Muscle layer of colon (tissue), 2 donors: Measurements from ENCODE around the gene MOB1B.
"Not testable (repeated sequence)": the region's sequence is repeated elsewhere in the genome, so short reads cannot be mapped to it uniquely, and the experiment has no call there.

ENCODE experiments used
- H3K27ac ChIP-seq: one replicate; pipeline ENCODE4 v1.7.0; 2013; ENCODE audit warnings: low read depth, mild to moderate bottlenecking, low read length, moderate library complexity
- H3K27me3 ChIP-seq, 2 donors: one replicate each; pipeline ENCODE4 v1.7.0; 2013; ENCODE audit warnings: low read length in 2 of 2, mild to moderate bottlenecking in 2 of 2; ENCODE audit not compliant: insufficient read depth in 2 of 2, control insufficient read depth in 1 of 2
- H3K36me3 ChIP-seq: one replicate; pipeline ENCODE4 v1.7.0; 2013; ENCODE audit warnings: mild to moderate bottlenecking, low read length; ENCODE audit not compliant: insufficient read depth
- H3K4me1 ChIP-seq: one replicate; pipeline ENCODE4 v1.7.0; 2013; ENCODE audit warnings: mild to moderate bottlenecking, low read length; ENCODE audit not compliant: insufficient read depth
- H3K4me3 ChIP-seq, 2 donors: one replicate each; pipeline ENCODE4 v1.7.0; 2013; ENCODE audit warnings: low read length in 2 of 2, low read depth in 1 of 2, mild to moderate bottlenecking in 1 of 2, moderate library complexity in 1 of 2
- H3K9ac ChIP-seq: one replicate; pipeline ENCODE4 v1.7.0; 2013; ENCODE audit warnings: low read length
- H3K9me3 ChIP-seq: one replicate; pipeline ENCODE4 v1.7.0; 2013; ENCODE audit warnings: mild to moderate bottlenecking, low read length
- donor health status: abdominal sarcoma.
- donor health status: Adenocarcinoma of cecum.

Gene MOB1B

GRCh38 chr4:70996018-70996360, 93.8 kb downstream of the MOB1B start:
- H3K36me3 ChIP-seq, result no peaks in the 10 kb centered on the region
- H3K9me3 ChIP-seq, result no peaks in the 10 kb centered on the region
- no peak overlapping the region for H3K9ac ChIP-seq
- peaks cover 10% of the 10 kb centered on the region for H3K4me1 ChIP-seq
- H3K27me3 ChIP-seq, result no peaks in the 10 kb centered on the region
- no peak overlapping the region for H3K27ac ChIP-seq
- H3K4me3 ChIP-seq, result no peak overlapping the region

DNA sequence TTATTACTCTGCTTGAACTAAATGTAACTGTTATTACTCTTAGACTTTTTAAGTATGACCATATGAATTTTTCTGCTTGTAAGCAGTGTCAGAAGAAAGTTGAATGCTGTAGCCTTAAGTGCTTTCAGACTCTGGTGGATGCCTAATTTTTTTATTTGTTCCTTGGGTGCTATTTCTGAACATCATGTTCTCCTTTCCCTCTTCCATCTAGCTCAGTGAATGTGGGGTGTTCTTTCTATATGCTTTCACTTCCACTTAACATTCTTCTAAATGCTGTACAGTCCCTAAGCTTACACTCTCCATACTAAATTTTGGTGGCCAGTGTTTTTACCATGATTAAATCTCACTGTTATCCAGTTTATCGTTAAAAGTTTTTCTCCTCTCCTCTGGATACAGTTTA, 94.9 kb downstream of the MOB1B start:
- Histone ChIP-seq H3K4me3 (no peak overlapping the region), H3K4me1 (peaks cover 10% of the 10 kb centered on the region), H3K9me3 (no peaks in the 10 kb centered on the region), H3K9ac (no peak overlapping the region), H3K36me3 (no peaks in the 10 kb centered on the region), H3K27me3 (no peaks in the 10 kb centered on the region), H3K27ac (no peak overlapping the region)

DNA sequence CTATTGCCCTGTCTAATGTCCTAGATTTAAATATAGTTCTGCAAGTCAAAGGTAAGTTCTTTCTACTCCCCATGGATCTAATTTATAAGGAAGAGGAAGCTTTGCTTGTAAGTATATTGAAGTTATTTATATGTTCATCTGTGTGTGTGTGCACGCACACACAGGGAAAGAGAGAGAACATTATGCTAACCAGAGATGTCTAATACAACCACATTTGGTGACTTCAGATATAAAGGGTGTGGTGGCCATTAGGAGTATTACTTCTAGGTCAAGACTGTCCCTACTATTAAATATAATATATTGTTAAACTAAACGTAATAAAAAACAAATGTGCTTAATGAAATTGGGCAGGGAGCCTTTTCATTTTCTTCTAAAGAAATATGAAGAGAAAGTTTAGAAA, 95.4 kb downstream of the MOB1B start:
- no peaks in the 10 kb centered on the region for H3K36me3 ChIP-seq
- H3K9me3 ChIP-seq, result no peaks in the 10 kb centered on the region
- no peaks in the 10 kb centered on the region for H3K27me3 ChIP-seq
- peaks cover 6% of the 10 kb centered on the region for H3K4me1 ChIP-seq
- no peak overlapping the region for H3K9ac ChIP-seq
- no peak overlapping the region for H3K27ac ChIP-seq
- no peak overlapping the region for H3K4me3 ChIP-seq

GRCh38 chr4:70999639-71000038, 97.5 kb downstream of the MOB1B start:
- not testable (repeated sequence) for H3K9ac ChIP-seq, H3K4me3 ChIP-seq, H3K4me1 ChIP-seq, H3K27ac ChIP-seq, H3K36me3 ChIP-seq, H3K9me3 ChIP-seq, H3K27me3 ChIP-seq

DNA sequence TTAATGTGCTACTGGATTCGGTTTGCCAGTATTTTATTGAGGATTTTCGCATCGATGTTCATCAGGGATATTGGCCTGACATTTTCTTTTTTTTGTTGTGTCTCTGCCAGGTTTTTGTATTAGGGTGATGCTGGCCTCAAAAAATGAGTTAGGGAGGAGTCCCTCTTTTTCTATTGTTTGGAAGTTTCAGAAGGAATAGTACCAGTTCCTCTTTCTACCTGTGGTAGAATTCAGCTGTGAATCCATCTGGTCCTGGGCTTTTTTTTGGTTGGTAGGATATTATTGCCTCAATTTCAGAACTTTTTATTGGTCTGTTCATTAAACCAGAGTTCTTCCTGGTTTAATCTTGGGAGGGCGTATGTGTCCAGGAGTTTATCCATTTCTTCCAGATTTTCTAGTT, 99.2 kb downstream of the MOB1B start:
- H3K27me3 ChIP-seq, H3K9me3 ChIP-seq, H3K9ac ChIP-seq, H3K4me1 ChIP-seq, H3K36me3 ChIP-seq, H3K27ac ChIP-seq, H3K4me3 ChIP-seq: not testable (repeated sequence)

- Histone ChIP-seq H3K4me3 (no peak overlapping the region), H3K27ac (no peak overlapping the region), H3K27me3 (no peaks in the 10 kb centered on the region), H3K9me3 (no peaks in the 10 kb centered on the region), H3K36me3 (no peaks in the 10 kb centered on the region), H3K4me1 (no peaks in the 10 kb centered on the region), H3K9ac (no peak overlapping the region)
Measured at GRCh38 chr4:71004281-71004851, 102.2 kb downstream of the MOB1B start.

GRCh38 chr4:71005025-71005424, 102.9 kb downstream of the MOB1B start:
- not testable (repeated sequence) for H3K27ac ChIP-seq, H3K27me3 ChIP-seq, H3K36me3 ChIP-seq, H3K4me1 ChIP-seq, H3K9me3 ChIP-seq, H3K4me3 ChIP-seq, H3K9ac ChIP-seq

GRCh38 chr4:71006203-71006907, 104.2 kb downstream of the MOB1B start:
- H3K27ac ChIP-seq, result no peak overlapping the region
- H3K36me3 ChIP-seq, result no peaks in the 10 kb centered on the region
- no peaks in the 10 kb centered on the region for H3K9me3 ChIP-seq
- no peaks in the 10 kb centered on the region for H3K4me1 ChIP-seq
- H3K9ac ChIP-seq, result no peak overlapping the region
- no peak overlapping the region for H3K4me3 ChIP-seq
- H3K27me3 ChIP-seq, result no peaks in the 10 kb centered on the region

- no peaks in the 10 kb centered on the region for H3K4me1 ChIP-seq
- no peak overlapping the region for H3K9ac ChIP-seq
- H3K27ac ChIP-seq, result no peak overlapping the region
Measured at GRCh38 chr4:71008196-71008595, 106.0 kb downstream of the MOB1B start.

DNA sequence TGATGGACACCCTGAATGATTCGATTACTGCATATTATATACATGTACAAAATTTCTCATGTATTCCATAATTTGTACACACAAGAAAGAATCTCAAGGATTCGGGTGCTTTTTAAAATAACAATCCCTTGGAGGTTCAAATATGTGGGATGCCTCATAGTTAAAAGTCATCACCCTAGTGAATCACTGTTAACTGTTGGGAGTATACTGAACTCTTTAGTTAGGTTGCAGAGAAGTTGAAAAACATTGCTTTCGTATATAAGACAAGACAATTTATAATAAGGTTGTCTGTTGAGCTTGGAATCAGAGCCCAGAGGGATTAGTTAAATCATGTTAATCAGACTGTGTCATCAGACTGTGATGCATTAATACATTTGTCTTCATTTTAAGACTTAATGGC, 106.9 kb downstream of the MOB1B start:
- no peak overlapping the region for H3K9ac ChIP-seq
- no peaks in the 10 kb centered on the region for H3K4me1 ChIP-seq
- H3K36me3 ChIP-seq, result no peaks in the 10 kb centered on the region
- H3K4me3 ChIP-seq, result no peak overlapping the region
- H3K27me3 ChIP-seq, result no peaks in the 10 kb centered on the region
- no peaks in the 10 kb centered on the region for H3K9me3 ChIP-seq
- H3K27ac ChIP-seq, result no peak overlapping the region

More at GRCh38 chr4:71008196-71008595, 106.0 kb downstream of the MOB1B start:
- H3K4me3 ChIP-seq, result no peak overlapping the region
- H3K27me3 ChIP-seq, result no peaks in the 10 kb centered on the region
- H3K9me3 ChIP-seq, result no peaks in the 10 kb centered on the region
- no peaks in the 10 kb centered on the region for H3K36me3 ChIP-seq

GRCh38 chr4:71009890-71010588, 107.9 kb downstream of the MOB1B start:
- H3K9ac ChIP-seq, result no peak overlapping the region
- no peak overlapping the region for H3K27ac ChIP-seq
- no peak overlapping the region for H3K4me3 ChIP-seq
- no peaks in the 10 kb centered on the region for H3K27me3 ChIP-seq
- H3K9me3 ChIP-seq, result no peaks in the 10 kb centered on the region
- H3K36me3 ChIP-seq, result no peaks in the 10 kb centered on the region
- H3K4me1 ChIP-seq, result no peaks in the 10 kb centered on the region

GRCh38 chr4:71011451-71011850, 109.3 kb downstream of the MOB1B start:
- no peaks in the 10 kb centered on the region for H3K9me3 ChIP-seq
- H3K4me1 ChIP-seq, result no peaks in the 10 kb centered on the region
- no peaks in the 10 kb centered on the region for H3K36me3 ChIP-seq
- H3K4me3 ChIP-seq, result no peak overlapping the region
- H3K27me3 ChIP-seq, result no peaks in the 10 kb centered on the region
- H3K27ac ChIP-seq, result no peak overlapping the region
- H3K9ac ChIP-seq, result no peak overlapping the region
